ENCODE results near the gene SYT14.
"Not testable (repeated sequence)": the region's sequence is repeated elsewhere in the genome, so short reads cannot be mapped to it uniquely, and the experiment has no call there.

The SYT14 gene

DNA sequence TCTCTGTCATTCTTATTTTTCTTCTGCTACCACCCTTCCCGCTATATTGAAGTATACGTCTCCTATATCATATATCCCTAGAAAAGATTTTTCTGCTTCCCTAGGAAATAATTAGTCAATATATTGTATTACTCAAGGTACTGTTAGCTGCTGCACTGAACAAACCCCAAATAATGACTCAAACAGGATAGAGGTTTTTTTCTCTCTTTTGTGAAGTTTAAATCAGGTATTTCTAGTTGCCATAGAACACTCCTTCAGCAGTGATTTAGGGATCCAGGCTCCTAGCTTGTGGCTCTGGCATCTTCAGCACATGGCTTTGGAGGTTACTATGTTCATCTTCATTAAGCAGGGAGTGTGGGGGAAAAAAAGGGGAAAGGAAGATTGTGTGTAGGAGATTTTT lies 18.1 kb downstream of the SYT14 start:
- Histone ChIP-seq H3K9me3 (no peaks in the 10 kb centered on the region), H3K27me3 (no peaks in the 10 kb centered on the region), H3K4me3 (no peak overlapping the region), H3K36me3 (no peaks in the 10 kb centered on the region), H3K27ac (no peak overlapping the region), H3K4me1 (no peaks in the 10 kb centered on the region)
- intact Hi-C loops (cut with DNase I; ENCODE audit: low total_unique reads) = no loop called here
- DNase-seq = no peak
- no peak for TF ChIP-seq CTCF (IDR thresholded peaks at IDR 0.05)

DNA sequence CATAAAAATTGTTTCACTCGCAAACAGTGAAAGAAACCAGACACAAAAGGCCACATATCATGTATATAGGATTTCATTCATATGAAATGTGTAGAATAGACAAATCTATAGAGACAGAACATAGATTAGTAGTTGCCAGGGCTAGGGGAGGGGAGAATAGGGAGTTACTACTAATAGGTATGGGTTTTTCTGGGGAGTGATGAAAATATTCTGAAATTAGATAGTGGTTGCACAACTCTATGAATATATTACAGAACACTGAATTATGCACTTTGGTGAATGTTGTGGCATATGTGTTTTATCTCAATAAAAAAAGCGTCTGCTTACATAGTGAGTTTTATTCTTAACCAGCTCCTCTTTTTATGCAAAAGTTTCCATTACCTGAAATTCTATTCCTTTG lies 21.6 kb downstream of the SYT14 start:
- Histone ChIP-seq H3K36me3 (no peaks in the 10 kb centered on the region), H3K27me3 (no peaks in the 10 kb centered on the region), H3K27ac (no peak overlapping the region), H3K4me3 (no peak overlapping the region), H3K4me1 (no peaks in the 10 kb centered on the region), H3K9me3 (no peaks in the 10 kb centered on the region)
- no peak for DNase-seq
- TF ChIP-seq CTCF (IDR thresholded peaks at IDR 0.05) = no peak
- intact Hi-C loops (cut with DNase I; ENCODE audit: low total_unique reads) = no loop called here

DNA sequence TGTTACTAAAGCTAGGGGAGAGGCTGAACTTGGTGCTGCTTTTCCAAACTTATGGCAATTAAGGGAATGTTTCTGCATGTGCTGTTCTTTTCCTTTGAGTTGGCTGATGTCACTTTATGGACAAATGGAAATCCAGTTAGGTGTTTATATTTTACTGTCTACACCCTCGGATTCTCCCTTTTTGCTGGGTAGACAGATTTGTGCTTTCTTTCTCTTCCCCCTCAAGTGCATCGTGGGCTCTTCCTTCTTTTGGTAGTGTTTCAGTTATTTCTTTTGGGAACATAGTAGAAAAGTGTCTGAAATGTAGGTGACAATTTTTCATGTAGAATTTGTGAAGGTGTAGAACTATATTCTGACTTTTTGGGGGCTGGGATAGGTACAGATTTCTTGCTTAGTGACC lies 22.9 kb downstream of the SYT14 start:
- DNase-seq = no peak
- no peak overlapping the region for H3K4me3 ChIP-seq
- H3K27me3 ChIP-seq = no peaks in the 10 kb centered on the region
- H3K4me1 ChIP-seq = no peaks in the 10 kb centered on the region
- intact Hi-C loops (cut with DNase I; ENCODE audit: low total_unique reads) = no loop called here
- no peak overlapping the region for H3K27ac ChIP-seq
- H3K9me3 ChIP-seq = no peaks in the 10 kb centered on the region
- no peak for TF ChIP-seq CTCF (IDR thresholded peaks at IDR 0.05)
- H3K36me3 ChIP-seq = no peaks in the 10 kb centered on the region

DNA sequence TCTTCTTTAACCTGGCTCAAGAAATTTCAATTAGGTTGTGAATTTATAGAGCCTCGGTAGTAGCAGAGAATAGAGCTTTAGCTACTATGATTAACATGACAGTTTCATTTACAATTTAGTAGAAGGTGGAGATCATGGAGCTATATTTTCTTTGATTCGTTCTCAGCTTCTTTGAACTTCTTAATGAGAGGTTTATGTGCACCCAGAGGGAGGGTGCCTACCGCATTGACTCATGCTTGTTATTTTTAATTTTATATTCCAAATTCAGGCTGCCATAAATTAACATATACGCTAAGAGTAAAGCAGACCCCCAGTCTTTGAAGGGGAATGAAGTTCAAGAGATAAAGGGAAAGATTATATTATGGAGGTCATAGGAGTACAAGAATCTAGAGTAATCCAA lies 24.4 kb downstream of the SYT14 start:
- intact Hi-C loops (cut with DNase I; ENCODE audit: low total_unique reads) = no loop called here
- Histone ChIP-seq H3K27ac (no peak overlapping the region), H3K4me3 (no peak overlapping the region), H3K36me3 (no peaks in the 10 kb centered on the region), H3K27me3 (no peaks in the 10 kb centered on the region), H3K4me1 (no peaks in the 10 kb centered on the region), H3K9me3 (no peaks in the 10 kb centered on the region)
- DNase-seq = no peak
- TF ChIP-seq CTCF (IDR thresholded peaks at IDR 0.05) = no peak

- intact Hi-C loops (cut with DNase I; ENCODE audit: low total_unique reads) = no loop called here
- Histone ChIP-seq H3K9me3 (no peaks in the 10 kb centered on the region), H3K36me3 (no peaks in the 10 kb centered on the region), H3K4me3 (no peak overlapping the region), H3K27ac (no peak overlapping the region), H3K4me1 (no peaks in the 10 kb centered on the region), H3K27me3 (no peaks in the 10 kb centered on the region)
- DNase-seq = no peak
- no peak for TF ChIP-seq CTCF (IDR thresholded peaks at IDR 0.05)
Observed at GRCh38 chr1:209962856-209963255, 24.8 kb downstream of the SYT14 start.

- Histone ChIP-seq H3K27ac (no peak overlapping the region), H3K4me1 (no peaks in the 10 kb centered on the region), H3K27me3 (no peaks in the 10 kb centered on the region), H3K4me3 (no peak overlapping the region), H3K9me3 (no peaks in the 10 kb centered on the region), H3K36me3 (no peaks in the 10 kb centered on the region)
- DNase-seq = no peak
- TF ChIP-seq CTCF (IDR thresholded peaks at IDR 0.05) = no peak
- intact Hi-C loops (cut with DNase I; ENCODE audit: low total_unique reads) = no loop called here
Observed at GRCh38 chr1:209965996-209966395, 28.0 kb downstream of the SYT14 start.

DNA sequence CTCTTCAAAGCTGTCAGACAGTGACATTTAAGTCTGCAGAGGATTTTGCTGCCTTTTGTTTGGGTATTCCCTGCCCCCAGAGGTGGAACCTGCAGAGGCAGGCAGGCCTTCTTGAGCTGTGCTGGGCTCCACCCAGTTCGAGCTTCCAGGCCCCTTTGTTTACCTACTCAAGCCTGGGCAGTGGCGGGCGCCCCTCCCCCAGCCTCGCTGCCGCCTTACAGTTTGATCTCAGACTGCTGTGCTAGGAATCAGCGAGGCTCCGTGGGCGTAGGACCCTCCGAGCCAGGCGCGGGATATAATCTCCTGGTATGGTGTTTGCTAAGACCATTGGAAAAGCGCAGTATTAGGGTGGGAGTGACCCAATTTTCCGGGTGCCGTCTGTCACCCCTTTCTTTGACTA lies 40.7 kb downstream of the SYT14 start:
- H3K27me3 ChIP-seq; H3K36me3 ChIP-seq; H3K27ac ChIP-seq; H3K4me1 ChIP-seq; DNase-seq; H3K4me3 ChIP-seq; intact Hi-C loops (cut with DNase I; ENCODE audit: low total_unique reads); H3K9me3 ChIP-seq: not testable (repeated sequence)
